K562 (cell line): ENCODE data around the gene EDEM2. TPM values are rescaled to one million over a fixed set of nuclear protein-coding genes. Genes with fewer than 3 reads are reported as not detected.

Experiments
- ATAC-seq: fragments of 200-7000 bp; cut with Tn5 transposase; 3 replicates; pipeline ENCODE4 v1.9.1; 2020; ENCODE audit warnings: moderate library complexity
- BruUV-seq: library from RNA; stranded (reverse); fragments of 400-500 nt; replicated peaks from 2 replicates; lab custom pipeline; 2021; lab: Mats Ljungman, UMichigan
- CTCF ChIA-PET: fragments of 300-600 bp; formaldehyde crosslinking; extraction: SDS; loops from one replicate; lab custom pipeline; 2021; ENCODE audit warnings: low intra/inter-chr PET ratio; lab: Yijun Ruan, JAX
- POLR2A ChIA-PET: fragments of 300-600, 350-650 bp; sonication (Branson Sonifier 250); formaldehyde crosslinking; extraction: SDS; loops from one replicate; lab custom pipeline; 2021; ENCODE audit warnings: antibody characterized with exemption, inconsistent platforms; lab: Yijun Ruan, JAX
- DNase-seq, 4 experiments: peaks; one replicate each; pipeline versions ENCODE4 v3.0.0 to v3.0.0-alpha.2; 2011 to 2018; ENCODE audit warnings: low spot score in 3 of 4, mixed read lengths in 3 of 4; ENCODE audit errors: extremely low read depth in 1 of 4
- FAIRE-seq: peaks from 2 replicates; lab custom pipeline; 2011; peaks lifted over from hg19 to GRCh38; lab: Jason Lieb, UNC
- H2AFZ ChIP-seq: 2 replicates; pipeline ENCODE4 v1.6.0; 2011; ENCODE audit warnings: low read depth, low read length, control low read depth, inconsistent platforms
- H3K27ac ChIP-seq: fragments of 200-600 bp; 3 replicates; pipeline ENCODE4 v1.8.0; 2011; ENCODE audit warnings: low read depth, mild to moderate bottlenecking, control low read depth, inconsistent platforms, low read length, moderate library complexity, mixed read lengths; ENCODE audit errors: extremely low read depth
- H3K27me3 ChIP-seq, 2 experiments: fragments of 300-600 bp in 1 of 2; 2 replicates in 1 of 2; 3 replicates in 1 of 2; pipeline versions ENCODE4 v1.6.0 to v1.8.0; 2011; ENCODE audit warnings: inconsistent platforms in 2 of 2, low read length in 2 of 2, mild to moderate bottlenecking in 1 of 2, mixed read lengths in 1 of 2, moderate library complexity in 1 of 2; ENCODE audit not compliant: control insufficient read depth in 2 of 2, insufficient read depth in 2 of 2
- H3K36me3 ChIP-seq: fragments of 300-600 bp; 3 replicates; pipeline ENCODE4 v1.8.0; 2011; ENCODE audit warnings: mild to moderate bottlenecking, low read length, inconsistent platforms; ENCODE audit not compliant: control insufficient read depth, insufficient read depth
- H3K4me1 ChIP-seq, 2 experiments: fragments of 200-600 bp in 1 of 2; replicated peaks in 1 of 2; 2 replicates in 1 of 2; 3 replicates in 1 of 2; pipeline versions ENCODE4 v1.5.1 to v1.8.0; 2011; ENCODE audit warnings: inconsistent platforms in 2 of 2, low read length in 2 of 2, mild to moderate bottlenecking in 1 of 2, mixed read lengths in 1 of 2, moderate library complexity in 1 of 2; ENCODE audit not compliant: control insufficient read depth in 2 of 2, insufficient read depth in 2 of 2
- H3K4me2 ChIP-seq: 2 replicates; pipeline ENCODE4 v1.6.1; 2011; ENCODE audit warnings: low read length, control low read depth, inconsistent platforms, mixed read lengths; ENCODE audit not compliant: insufficient read depth
- H3K4me3 ChIP-seq: fragments of 200-600 bp; sonication (generic), shearing (Covaris generic); 2 replicates; pipeline ENCODE4 v1.5.1; 2016; ENCODE audit warnings: control low read depth, inconsistent platforms
- H3K79me2 ChIP-seq: fragments of 200-600 bp; 3 replicates; pipeline ENCODE4 v1.8.0; 2011; ENCODE audit warnings: low read length, inconsistent platforms; ENCODE audit not compliant: control insufficient read depth, insufficient read depth
- H3K9ac ChIP-seq, 2 experiments: 2 replicates each; pipeline versions ENCODE4 v1.6.0 to v1.6.1; 2011; ENCODE audit warnings: low read depth in 2 of 2, low read length in 2 of 2, control low read depth in 1 of 2, inconsistent platforms in 1 of 2, mild to moderate bottlenecking in 1 of 2, mixed read lengths in 1 of 2; ENCODE audit not compliant: insufficient read depth in 1 of 2
- H3K9me1 ChIP-seq: one replicate; pipeline ENCODE4 v1.6.0; 2011; ENCODE audit warnings: inconsistent platforms, mild to moderate bottlenecking, low read length, moderate library complexity; ENCODE audit not compliant: control insufficient read depth, insufficient read depth
- H3K9me3 ChIP-seq: replicated peaks from 2 replicates; pipeline ENCODE4 v1.5.1; 2011; ENCODE audit warnings: low read depth, low read length, inconsistent platforms; ENCODE audit not compliant: control insufficient read depth, insufficient read depth
- H4K20me1 ChIP-seq: replicated peaks from 2 replicates; pipeline ENCODE4 v1.6.1; 2011; ENCODE audit warnings: low read length, inconsistent platforms, mixed read lengths; ENCODE audit not compliant: control insufficient read depth, insufficient read depth
- ARID1B ChIP-seq: fragments of 450-650 bp; IDR thresholded peaks from 2 replicates; pipeline ENCODE4 v1.6.1; 2016; ENCODE audit warnings: antibody characterized with exemption, mild to moderate bottlenecking, inconsistent platforms
- BCOR ChIP-seq: fragments of 450-650 bp; IDR thresholded peaks from 2 replicates; pipeline ENCODE4 v1.6.1; 2016
- CTBP1 ChIP-seq: fragments of 450-650 bp; IDR thresholded peaks from 2 replicates; pipeline ENCODE4 v1.6.1; 2016; ENCODE audit warnings: borderline replicate concordance
- GATAD2A ChIP-seq: fragments of 450-650 bp; IDR thresholded peaks from 2 replicates; pipeline ENCODE4 v1.6.1; 2017
- HDAC2 ChIP-seq: fragments of 450-650 bp; IDR thresholded peaks from 2 replicates; pipeline ENCODE4 v1.6.1; 2016; ENCODE audit warnings: mild to moderate bottlenecking
- MAZ ChIP-seq, 2 experiments: fragments of 450-650 bp in 1 of 2; sonication (generic) in 1 of 2; formaldehyde crosslinking; IDR thresholded peaks in 1 of 2; conservative IDR thresholded peaks in 1 of 2; 2 replicates each; pipeline versions ENCODE4 v1.4.0 to v1.5.0; 2020; ENCODE audit warnings: mild to moderate bottlenecking in 1 of 2, missing genetic modification reagents in 1 of 2
- MECOM ChIP-seq: fragments of 250-450 bp; sonication (Bioruptor Pico); IDR thresholded peaks from 2 replicates; pipeline ENCODE4 v1.8.0; 2022; ENCODE audit warnings: inconsistent platforms
- NFIC ChIP-seq: fragments of 450-650 bp; IDR thresholded peaks from 2 replicates; pipeline ENCODE4 v1.6.1; 2017; ENCODE audit warnings: mild to moderate bottlenecking, inconsistent platforms
- POLR3A ChIP-seq: IDR thresholded peaks from 2 replicates; pipeline ENCODE4 v1.6.1; 2011; ENCODE audit warnings: borderline replicate concordance, mild to moderate bottlenecking, moderate library complexity; ENCODE audit not compliant: insufficient read length, insufficient read depth; ENCODE audit errors: extremely low read depth
- POLR3G ChIP-seq: IDR thresholded peaks from 2 replicates; pipeline ENCODE4 v1.6.1; 2011; ENCODE audit not compliant: insufficient read length, insufficient replicate concordance; ENCODE audit errors: extremely low read depth
- SMAD4 ChIP-seq: fragments of 250-450 bp; sonication (Bioruptor Pico); conservative IDR thresholded peaks from 2 replicates; pipeline ENCODE4 v1.8.0; 2021; ENCODE audit warnings: inconsistent platforms, mild to moderate bottlenecking, moderate library complexity
- TAL1 ChIP-seq: fragments of 450-650 bp; IDR thresholded peaks from 2 replicates; pipeline ENCODE4 v1.6.1; 2016; ENCODE audit warnings: mild to moderate bottlenecking
- TBP ChIP-seq: optimal IDR thresholded peaks from 2 replicates; pipeline ENCODE3; 2011; ENCODE audit warnings: low read depth, low read length, improper control_type of control experiment
- U2AF1 ChIP-seq: fragments of 200-400 bp; formaldehyde crosslinking; optimal IDR thresholded peaks from 2 replicates; pipeline ENCODE3; 2017; ENCODE audit warnings: mild to moderate bottlenecking, low read depth, low read length, moderate library complexity
- WGBS: fragments of 100-300 bp; shearing (Covaris generic); methylation state at CpG from one replicate; pipeline ENCODE4 v1.1.6; 2016; ENCODE audit warnings: low coverage, mixed read lengths; ENCODE audit not compliant: insufficient coverage; ENCODE audit errors: missing lambda C conversion rate; 5-methylcytosine and 5-hydroxymethylcytosine counted together
- in situ Hi-C: fragments of 300-500 bp; cut with MboI; formaldehyde crosslinking; loops from 4 replicates; pipeline ENCODE4 v1.15.0; 2018; ENCODE audit warnings: inconsistent platforms, mixed read lengths
- intact Hi-C: fragments of 100-400 bp; cut with micrococcal nuclease; formaldehyde crosslinking; loops from 2 replicates; pipeline ENCODE4 v1.14.2; 2022
- polyA plus RNA-seq, 8 experiments: library from polyadenylated mRNA; depleted of rRNA in 4 of 8; stranded (reverse) in 5 of 8; unstranded in 3 of 8; fragments of >200 nt; fragmentation: Nextera tagmentation in 2 of 8; fragmentation: Illumina TruSeq in 1 of 8; extraction: Ambion mirVana in 2 of 8; extraction: Trizol in 1 of 8; gene quantifications; 2 replicates each; pipeline versions ENCODE4 v1.2.1 to v1.2.3, GENCODE V29; 2011 to 2014; ENCODE audit warnings: inconsistent platforms in 1 of 8, missing spikeins in 1 of 8
- total RNA-seq, 7 experiments: library from RNA; depleted of rRNA in 6 of 7; stranded (reverse); fragments of >200 nt in 6 of 7; fragmentation: Illumina TruSeq in 2 of 7; extraction: Trizol in 2 of 7; gene quantifications; 2 replicates each; pipeline versions ENCODE4 v1.2.1 to v1.2.3, GENCODE V29; 2011 to 2021; ENCODE audit warnings: low replicate concordance in 1 of 7
- TF ChIP-seq, protein P1 (sequence below): fragments of 450-650 bp; formaldehyde crosslinking; IDR thresholded peaks from 2 replicates; pipeline ENCODE4 v1.4.0; 2022; ENCODE audit warnings: missing genetic modification characterization
- TF ChIP-seq, protein P2 (sequence below): sonication (generic); formaldehyde crosslinking; IDR thresholded peaks from 2 replicates; pipeline ENCODE4 v1.4.0; 2020; ENCODE audit warnings: mild to moderate bottlenecking, missing genetic modification reagents
- TF ChIP-seq, protein P3 (sequence below): sonication (generic); IDR thresholded peaks from 2 replicates; pipeline ENCODE4 v1.6.1; 2016

Gene EDEM2
- total and polyA plus RNA-seq, 9 of the 15 experiments (the other 6 are each of a cell fraction or from before 2014, with no cell fraction given) = 6.9 to 11.0 (median 9.7) TPM

DNA sequence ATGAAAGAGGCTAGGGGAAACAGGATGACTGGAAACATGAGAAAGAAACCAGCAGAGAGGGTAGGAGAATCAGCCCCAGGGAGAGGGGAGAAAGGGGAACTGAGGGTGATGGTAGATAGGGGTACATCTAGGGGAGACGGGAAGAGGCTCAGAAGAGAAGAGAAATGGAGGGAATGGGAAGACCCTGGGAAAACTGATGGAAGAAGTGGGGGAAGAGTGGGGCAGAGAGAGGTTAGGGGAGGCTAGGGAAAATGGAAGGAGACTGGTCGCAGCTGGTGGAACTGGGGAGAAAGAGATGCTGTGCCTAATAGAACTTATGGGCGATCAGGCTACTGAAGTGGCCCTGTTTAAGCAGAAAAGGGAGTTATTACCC is 25.3 kb upstream of the EDEM2 start (continued):
- TF ChIP-seq, protein P1, sequence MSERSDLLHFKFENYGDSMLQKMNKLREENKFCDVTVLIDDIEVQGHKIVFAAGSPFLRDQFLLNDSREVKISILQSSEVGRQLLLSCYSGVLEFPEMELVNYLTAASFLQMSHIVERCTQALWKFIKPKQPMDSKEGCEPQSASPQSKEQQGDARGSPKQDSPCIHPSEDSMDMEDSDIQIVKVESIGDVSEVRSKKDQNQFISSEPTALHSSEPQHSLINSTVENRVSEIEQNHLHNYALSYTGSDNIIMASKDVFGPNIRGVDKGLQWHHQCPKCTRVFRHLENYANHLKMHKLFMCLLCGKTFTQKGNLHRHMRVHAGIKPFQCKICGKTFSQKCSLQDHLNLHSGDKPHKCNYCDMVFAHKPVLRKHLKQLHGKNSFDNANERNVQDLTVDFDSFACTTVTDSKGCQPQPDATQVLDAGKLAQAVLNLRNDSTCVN = peak; percentile 32; the same call in 1 of the 2 replicates
- TF ChIP-seq TAL1 = no peak; the same call in 1 of the 2 replicates
- no peak for TF ChIP-seq BCOR
- TF ChIP-seq, protein P2, sequence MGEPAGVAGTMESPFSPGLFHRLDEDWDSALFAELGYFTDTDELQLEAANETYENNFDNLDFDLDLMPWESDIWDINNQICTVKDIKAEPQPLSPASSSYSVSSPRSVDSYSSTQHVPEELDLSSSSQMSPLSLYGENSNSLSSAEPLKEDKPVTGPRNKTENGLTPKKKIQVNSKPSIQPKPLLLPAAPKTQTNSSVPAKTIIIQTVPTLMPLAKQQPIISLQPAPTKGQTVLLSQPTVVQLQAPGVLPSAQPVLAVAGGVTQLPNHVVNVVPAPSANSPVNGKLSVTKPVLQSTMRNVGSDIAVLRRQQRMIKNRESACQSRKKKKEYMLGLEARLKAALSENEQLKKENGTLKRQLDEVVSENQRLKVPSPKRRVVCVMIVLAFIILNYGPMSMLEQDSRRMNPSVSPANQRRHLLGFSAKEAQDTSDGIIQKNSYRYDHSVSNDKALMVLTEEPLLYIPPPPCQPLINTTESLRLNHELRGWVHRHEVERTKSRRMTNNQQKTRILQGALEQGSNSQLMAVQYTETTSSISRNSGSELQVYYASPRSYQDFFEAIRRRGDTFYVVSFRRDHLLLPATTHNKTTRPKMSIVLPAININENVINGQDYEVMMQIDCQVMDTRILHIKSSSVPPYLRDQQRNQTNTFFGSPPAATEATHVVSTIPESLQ = no peak
- TF ChIP-seq GATAD2A = no peak
- TF ChIP-seq POLR3A = no peak

DNA sequence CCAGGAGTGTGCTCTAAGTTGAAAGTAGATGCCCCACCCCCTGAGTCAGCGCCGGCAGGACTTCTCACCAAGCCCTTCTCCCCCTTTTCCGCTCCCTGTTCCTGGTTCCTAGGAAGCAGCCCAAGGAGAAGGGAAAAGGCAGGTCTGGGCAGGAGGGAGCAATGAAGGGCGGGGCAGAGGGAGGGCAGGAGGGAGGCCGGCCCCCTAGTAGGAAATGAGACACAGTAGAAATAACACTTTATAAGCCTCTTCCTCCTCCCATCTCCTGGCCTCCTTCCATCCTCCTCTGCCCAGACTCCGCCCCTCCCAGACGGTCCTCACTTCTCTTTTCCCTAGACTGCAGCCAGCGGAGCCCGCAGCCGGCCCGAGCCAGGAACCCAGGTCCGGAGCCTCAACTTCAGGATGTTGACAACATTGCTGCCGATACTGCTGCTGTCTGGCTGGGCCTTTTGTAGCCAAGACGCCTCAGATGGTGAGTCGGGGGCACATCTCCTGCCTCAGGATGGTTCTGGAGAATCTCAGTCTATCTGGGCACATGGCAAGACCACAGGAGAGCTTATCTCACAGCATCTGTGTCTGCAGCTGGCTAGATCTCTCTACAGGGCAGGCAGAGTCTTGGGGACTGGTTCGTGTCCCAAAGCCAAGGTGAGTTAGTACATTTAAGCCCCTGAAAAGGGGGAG is 24.8 kb upstream of the EDEM2 start, which contains the start of gene PROCR:
Gene PROCR, plus strand, starts transcription at position 320 of the 681 bp plus-strand sequence. Its CDS starts 83 bp downstream, at position 403.
- Histone ChIP-seq H3K27ac (no peak within 1 kb of the TSS), H3K9ac (peak within 1 kb of the TSS; percentile 30 to 87; a peak in 3 of 4 replicates), H3K4me1 (peaks cover 19 to 31% of the 10 kb centered on the region in 2 experiments; a peak in 4 of 5 replicates), H3K9me1 (no peaks in the 10 kb centered on the region), H3K4me2 (peak within 1 kb of the TSS; percentile 81), H2AFZ (peak within 1 kb of the TSS; percentile 85), H3K4me3 (peak within 1 kb of the TSS; percentile 26), H3K36me3 (no peaks in the 10 kb centered on the region; the same call in 2 of the 3 replicates), H3K79me2 (no peaks in the 10 kb centered on the region), H4K20me1 (no peaks in the 10 kb centered on the region), H3K9me3 (no peaks in the 10 kb centered on the region), H3K27me3 (no peaks in the 10 kb centered on the region)
- in situ Hi-C loops = no loop called here
- ChIA-PET CTCF (no interaction called here), POLR2A (interaction anchor here (0.7 kb wide), 1 partner anchor 558 kb away, joined by 3 read pairs; no protein-coding TSS in a partner anchor)
- DNase-seq = peak; percentile 64 to 75 (median 67)
- peak; percentile 76 for ATAC-seq
- intact Hi-C loops = no loop called here
- no TSS peak for BruUV-seq
- FAIRE-seq = peak; percentile 71
- under 1% methylated on average over 15 of the region's 16 CpGs for WGBS
- TF ChIP-seq MAZ (CRISPR knock-in tag; conservative IDR thresholded peaks at IDR 0.05 in 1 of 2, IDR thresholded peaks at IDR 0.05 in 1 of 2) (peak; percentile 40 to 59; a peak in 2 of 4 replicates), NFIC (peak; percentile 11; the same call in 1 of the 2 replicates), POLR3G (no peak), HDAC2 (peak; percentile 70), MECOM (CRISPR knock-in tag) (0 out of 2 replicates have a peak, but pooled peaks have one; percentile 17), TBP (peak; percentile 13), SMAD4 (peak; percentile 58; the same call in 1 of the 2 replicates), ARID1B (peak; percentile 59; the same call in 1 of the 2 replicates), U2AF1 (no peak), CTBP1 (peak; percentile 91)
- TF ChIP-seq, protein P3, sequence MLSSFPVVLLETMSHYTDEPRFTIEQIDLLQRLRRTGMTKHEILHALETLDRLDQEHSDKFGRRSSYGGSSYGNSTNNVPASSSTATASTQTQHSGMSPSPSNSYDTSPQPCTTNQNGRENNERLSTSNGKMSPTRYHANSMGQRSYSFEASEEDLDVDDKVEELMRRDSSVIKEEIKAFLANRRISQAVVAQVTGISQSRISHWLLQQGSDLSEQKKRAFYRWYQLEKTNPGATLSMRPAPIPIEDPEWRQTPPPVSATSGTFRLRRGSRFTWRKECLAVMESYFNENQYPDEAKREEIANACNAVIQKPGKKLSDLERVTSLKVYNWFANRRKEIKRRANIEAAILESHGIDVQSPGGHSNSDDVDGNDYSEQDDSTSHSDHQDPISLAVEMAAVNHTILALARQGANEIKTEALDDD = 0 out of 2 replicates have a peak, but pooled peaks have one; percentile 26
